H9 (cell line): ENCODE measurements around the gene TRRAP. TPM values are rescaled to one million over a fixed set of nuclear protein-coding genes. Genes with fewer than 3 reads are reported as not detected.

Experiments used
- DNase-seq: peaks from one replicate; pipeline ENCODE4 v3.0.0-alpha.2; 2017
- H2AFZ ChIP-seq: one replicate; pipeline ENCODE4 v1.6.1; 2013; ENCODE audit warnings: mild to moderate bottlenecking, low read length, control low read depth, moderate library complexity
- H2AK5ac ChIP-seq: 2 replicates; pipeline ENCODE4 v1.6.1; 2013; ENCODE audit warnings: low read length, control low read depth, mixed read lengths; ENCODE audit not compliant: insufficient read length
- H2BK120ac ChIP-seq: one replicate; pipeline ENCODE4 v1.6.1; 2013; ENCODE audit warnings: low read depth, mild to moderate bottlenecking, low read length, control low read depth, inconsistent platforms; ENCODE audit not compliant: poor library complexity, severe bottlenecking
- H2BK12ac ChIP-seq: 2 replicates; pipeline ENCODE4 v1.6.1; 2013; ENCODE audit warnings: low read length, control low read depth, mixed read lengths, low read depth; ENCODE audit not compliant: insufficient read length
- H2BK15ac ChIP-seq: 2 replicates; pipeline ENCODE4 v1.6.1; 2013; ENCODE audit warnings: low read depth, low read length, control low read depth
- H2BK20ac ChIP-seq: one replicate; pipeline ENCODE4 v1.6.1; 2013; ENCODE audit warnings: low read depth, mild to moderate bottlenecking, low read length, control low read depth, inconsistent platforms; ENCODE audit not compliant: poor library complexity, severe bottlenecking
- H2BK5ac ChIP-seq: 2 replicates; pipeline ENCODE4 v1.6.1; 2013; ENCODE audit warnings: low read length, control low read depth, mixed read lengths; ENCODE audit not compliant: insufficient read length
- H3K14ac ChIP-seq: 2 replicates; pipeline ENCODE4 v1.6.1; 2013; ENCODE audit warnings: low read length, control low read depth; ENCODE audit not compliant: insufficient read depth
- H3K18ac ChIP-seq: 2 replicates; pipeline ENCODE4 v1.6.1; 2013; ENCODE audit warnings: low read depth, mild to moderate bottlenecking, mixed read lengths, low read length, control low read depth; ENCODE audit not compliant: insufficient read length
- H3K23ac ChIP-seq: 2 replicates; pipeline ENCODE4 v1.6.1; 2013; ENCODE audit warnings: low read length, control low read depth, mixed read lengths, low read depth; ENCODE audit not compliant: insufficient read length
- H3K23me2 ChIP-seq: 2 replicates; pipeline ENCODE4 v1.6.1; 2013; ENCODE audit warnings: low read depth, mild to moderate bottlenecking, mixed read lengths, low read length, control low read depth; ENCODE audit not compliant: insufficient read length, poor library complexity, severe bottlenecking
- H3K27ac ChIP-seq: 2 replicates; pipeline ENCODE4 v1.5.1; 2013; ENCODE audit warnings: low read length, control low read depth, mixed read lengths, low read depth; ENCODE audit not compliant: insufficient read length
- H3K27me3 ChIP-seq: 2 replicates; pipeline ENCODE4 v1.6.1; 2013; ENCODE audit warnings: low read length, control low read depth, inconsistent platforms; ENCODE audit not compliant: insufficient read depth
- H3K4ac ChIP-seq: 2 replicates; pipeline ENCODE4 v1.6.1; 2013; ENCODE audit warnings: low read depth, mild to moderate bottlenecking, control low read depth, inconsistent platforms, low read length, moderate library complexity
- H3K4me1 ChIP-seq: 2 replicates; pipeline ENCODE4 v1.6.1; 2013; ENCODE audit warnings: low read length, control low read depth, inconsistent platforms; ENCODE audit not compliant: insufficient read depth
- H3K4me2 ChIP-seq: 2 replicates; pipeline ENCODE4 v1.6.1; 2013; ENCODE audit warnings: low read length, control low read depth, mixed read lengths; ENCODE audit not compliant: insufficient read length, insufficient read depth
- H3K56ac ChIP-seq: 2 replicates; pipeline ENCODE4 v1.6.1; 2013; ENCODE audit warnings: low read depth, mild to moderate bottlenecking, mixed read lengths, low read length, control low read depth; ENCODE audit not compliant: insufficient read length
- H3K79me1 ChIP-seq: 2 replicates; pipeline ENCODE4 v1.6.1; 2013; ENCODE audit warnings: low read depth, mild to moderate bottlenecking, moderate library complexity, low read length, control low read depth, inconsistent platforms; ENCODE audit not compliant: insufficient read depth, poor library complexity, severe bottlenecking
- H3K79me2 ChIP-seq: 2 replicates; pipeline ENCODE4 v1.6.1; 2013; ENCODE audit warnings: low read length, control low read depth, inconsistent platforms; ENCODE audit not compliant: insufficient read depth
- H3K9ac ChIP-seq: 2 replicates; pipeline ENCODE4 v1.6.1; 2013; ENCODE audit warnings: low read length, control low read depth, mixed read lengths; ENCODE audit not compliant: insufficient read length; ENCODE audit errors: extremely low read depth
- H3K9me3 ChIP-seq: one replicate; pipeline ENCODE4 v1.6.1; 2013; ENCODE audit warnings: low read depth, low read length, inconsistent platforms; ENCODE audit not compliant: control insufficient read depth
- H3T11ph ChIP-seq: one replicate; pipeline ENCODE4 v1.6.1; 2013; ENCODE audit warnings: mild to moderate bottlenecking, low read length, control low read depth, inconsistent platforms
- H4K20me1 ChIP-seq: one replicate; pipeline ENCODE4 v1.6.1; 2013; ENCODE audit not compliant: control insufficient read depth, insufficient read length, insufficient read depth
- H4K5ac ChIP-seq: 2 replicates; pipeline ENCODE4 v1.6.1; 2013; ENCODE audit warnings: low read depth, mild to moderate bottlenecking, mixed read lengths, low read length, control low read depth; ENCODE audit not compliant: insufficient read length
- H4K8ac ChIP-seq: replicated peaks from 2 replicates; pipeline ENCODE4 v1.6.1; 2013; ENCODE audit warnings: low read length, control low read depth, mixed read lengths, low read depth; ENCODE audit not compliant: insufficient read length
- H4K91ac ChIP-seq: 2 replicates; pipeline ENCODE4 v1.6.1; 2013; ENCODE audit warnings: low read depth, mild to moderate bottlenecking, moderate library complexity, mixed read lengths, low read length, control low read depth; ENCODE audit not compliant: insufficient read length
- H3K27ac Mint-ChIP-seq, 3 experiments: 2 replicates in 2 of 3; 3 replicates in 1 of 3; pipeline ENCODE4 v1.8.0; 2020 to 2021; ENCODE audit warnings: mixed read lengths in 3 of 3, mild to moderate bottlenecking in 1 of 3, moderate library complexity in 1 of 3
- H3K27me3 Mint-ChIP-seq: 2 replicates; pipeline ENCODE4 v1.8.0; 2021; ENCODE audit warnings: low read depth, mild to moderate bottlenecking, moderate library complexity, mixed read lengths
- H3K36me3 Mint-ChIP-seq, 3 experiments: 2 replicates in 2 of 3; 3 replicates in 1 of 3; pipeline ENCODE4 v1.8.0; 2020 to 2021; ENCODE audit warnings: low read depth in 3 of 3, mixed read lengths in 3 of 3; ENCODE audit not compliant: insufficient read depth in 1 of 3
- H3K4me1 Mint-ChIP-seq, 2 experiments: 2 replicates each; pipeline ENCODE4 v1.8.0; 2020; ENCODE audit warnings: mixed read lengths in 2 of 2
- H3K4me3 Mint-ChIP-seq, 2 experiments: 2 replicates in 1 of 2; 3 replicates in 1 of 2; pipeline ENCODE4 v1.8.0; 2020 to 2021; ENCODE audit warnings: mild to moderate bottlenecking in 2 of 2, mixed read lengths in 2 of 2, moderate library complexity in 1 of 2
- H3K9me3 Mint-ChIP-seq, 2 experiments: 2 replicates in 1 of 2; 3 replicates in 1 of 2; pipeline ENCODE4 v1.8.0; 2020; ENCODE audit warnings: mild to moderate bottlenecking in 2 of 2, mixed read lengths in 2 of 2, moderate library complexity in 1 of 2
- WGBS: extraction: QIAGEN DNeasy Blood & Tissue Kit; methylation state at CpG from one replicate; pipeline ENCODE4 v1.1.7; 2013; ENCODE audit warnings: missing lambda C conversion rate, low lambda C conversion rate, mixed read lengths; ENCODE audit not compliant: insufficient read length; ENCODE audit errors: extremely low coverage; 5-methylcytosine and 5-hydroxymethylcytosine counted together
- total RNA-seq: library from RNA; stranded (reverse); gene quantifications from 2 replicates; pipeline ENCODE4 v1.2.1, GENCODE V29; 2021
- TF ChIP-seq, protein P1 (sequence below): fragments of 200-600 bp; sonication (generic); conservative IDR thresholded peaks from 3 replicates; pipeline ENCODE4 v1.8.0; 2021; ENCODE audit warnings: antibody characterized with exemption, mild to moderate bottlenecking

Gene TRRAP
- total RNA-seq, 1 experiment from 2014 or later = 58.6 TPM

DNA sequence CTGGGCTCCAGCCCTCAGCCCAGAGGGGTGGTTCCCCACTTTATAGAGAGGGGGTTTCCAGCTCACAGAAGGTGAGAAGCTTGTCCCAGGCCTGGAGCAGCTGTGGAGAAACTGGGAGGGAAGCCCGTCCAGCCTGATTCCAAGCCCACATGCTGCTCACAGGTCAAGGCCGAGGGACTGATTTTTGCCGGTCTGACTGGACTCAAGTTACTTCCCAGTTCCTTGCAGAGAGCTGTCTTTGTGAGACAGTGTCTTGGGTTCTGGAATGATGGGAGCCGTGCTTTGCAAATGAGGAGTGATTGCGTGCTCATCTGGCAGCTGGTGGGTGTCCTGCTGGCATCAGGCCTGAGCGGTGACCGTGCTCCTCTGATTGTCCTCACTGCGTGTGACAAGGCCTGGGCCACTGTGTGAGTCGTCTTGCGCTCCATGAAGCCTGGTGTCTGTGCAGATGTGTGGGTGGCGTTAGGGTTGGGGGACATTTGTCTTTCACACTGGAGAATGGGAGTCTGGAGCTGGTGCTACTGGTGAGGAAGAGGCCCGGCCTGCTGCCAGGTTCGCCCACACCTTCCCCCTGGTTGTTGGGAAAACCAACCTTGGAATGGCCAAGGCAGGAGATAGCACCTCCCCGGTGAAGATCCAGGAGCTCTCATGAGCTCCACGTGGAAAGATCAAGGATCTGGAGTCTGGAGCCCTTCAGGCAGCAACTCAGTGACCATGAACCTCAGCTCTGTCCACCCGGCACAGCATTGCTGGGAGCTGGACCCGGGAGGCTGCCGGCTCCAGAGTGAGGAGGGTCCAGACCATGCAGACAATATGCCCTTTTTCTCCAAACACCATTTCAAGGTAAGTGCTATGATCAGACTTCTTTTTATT, 136.0 kb downstream of the TRRAP start:
- WGBS = no CpG with 5 or more reads among the region's 18 CpGs
- Histone ChIP-seq H2BK5ac (no peak overlapping the region), H3T11ph (no peak overlapping the region), H3K23ac (no peak overlapping the region), H3K4me2 (no peak overlapping the region), H2AFZ (no peak overlapping the region), H3K9me3 (no peaks in the 10 kb centered on the region), H4K91ac (no peak overlapping the region), H4K8ac (no peak overlapping the region), H4K5ac (no peak overlapping the region), H3K27ac (no peak overlapping the region), H2BK120ac (no peak overlapping the region), H2AK5ac (no peak overlapping the region), H2BK12ac (no peak overlapping the region), H3K9ac (no peak overlapping the region), H2BK15ac (no peak overlapping the region), H2BK20ac (no peak overlapping the region), H3K79me2 (no peaks in the 10 kb centered on the region), H3K23me2 (no peaks in the 10 kb centered on the region), H3K27me3 (peaks cover 2% of the 10 kb centered on the region; the same call in 1 of the 2 replicates), H3K4ac (no peak overlapping the region; the same call in 1 of the 2 replicates), H4K20me1 (no peaks in the 10 kb centered on the region), H3K14ac (no peak overlapping the region), H3K79me1 (no peaks in the 10 kb centered on the region), H3K56ac (no peak overlapping the region), H3K4me1 (no peaks in the 10 kb centered on the region), H3K18ac (no peak overlapping the region)
- Mint-ChIP-seq H3K36me3 (peaks cover 42 to 81% (median 75%) of the 10 kb centered on the region in 3 experiments), H3K27me3 (no peaks in the 10 kb centered on the region), H3K4me1 (no peaks in the 10 kb centered on the region), H3K27ac (peak overlapping the region in 1 of 3 experiments; percentile 68; a peak in 2 of 7 replicates), H3K4me3 (no peak overlapping the region), H3K9me3 (no peaks in the 10 kb centered on the region)
- DNase-seq = no peak
- TF ChIP-seq, protein P1, sequence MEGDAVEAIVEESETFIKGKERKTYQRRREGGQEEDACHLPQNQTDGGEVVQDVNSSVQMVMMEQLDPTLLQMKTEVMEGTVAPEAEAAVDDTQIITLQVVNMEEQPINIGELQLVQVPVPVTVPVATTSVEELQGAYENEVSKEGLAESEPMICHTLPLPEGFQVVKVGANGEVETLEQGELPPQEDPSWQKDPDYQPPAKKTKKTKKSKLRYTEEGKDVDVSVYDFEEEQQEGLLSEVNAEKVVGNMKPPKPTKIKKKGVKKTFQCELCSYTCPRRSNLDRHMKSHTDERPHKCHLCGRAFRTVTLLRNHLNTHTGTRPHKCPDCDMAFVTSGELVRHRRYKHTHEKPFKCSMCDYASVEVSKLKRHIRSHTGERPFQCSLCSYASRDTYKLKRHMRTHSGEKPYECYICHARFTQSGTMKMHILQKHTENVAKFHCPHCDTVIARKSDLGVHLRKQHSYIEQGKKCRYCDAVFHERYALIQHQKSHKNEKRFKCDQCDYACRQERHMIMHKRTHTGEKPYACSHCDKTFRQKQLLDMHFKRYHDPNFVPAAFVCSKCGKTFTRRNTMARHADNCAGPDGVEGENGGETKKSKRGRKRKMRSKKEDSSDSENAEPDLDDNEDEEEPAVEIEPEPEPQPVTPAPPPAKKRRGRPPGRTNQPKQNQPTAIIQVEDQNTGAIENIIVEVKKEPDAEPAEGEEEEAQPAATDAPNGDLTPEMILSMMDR = no peak
